Activated CD4-positive, alpha-beta T cell treated with anti-CD3 and anti-CD28 coated beads, Interleukin-2, amount 10 ng/mL, durations not matched to agents 24 days and 14 days (primary cell): ENCODE measurements around the gene ZNF605. TPM values are rescaled to one million over a fixed set of nuclear protein-coding genes. Genes with fewer than 3 reads are reported as not detected.

ENCODE experiments used
- DNase-seq: peaks from one replicate; pipeline ENCODE4 v3.0.0; 2022
- H3K27ac Mint-ChIP-seq: one replicate; pipeline ENCODE4 v1.8.0; 2022; ENCODE audit warnings: mild to moderate bottlenecking, mixed read lengths
- H3K27me3 Mint-ChIP-seq: one replicate; pipeline ENCODE4 v1.8.0; 2022; ENCODE audit warnings: mixed read lengths
- H3K36me3 Mint-ChIP-seq: one replicate; pipeline ENCODE4 v1.8.0; 2022; ENCODE audit warnings: low read depth, mild to moderate bottlenecking, mixed read lengths
- H3K4me1 Mint-ChIP-seq: one replicate; pipeline ENCODE4 v1.8.0; 2021; ENCODE audit warnings: mixed read lengths
- H3K4me3 Mint-ChIP-seq: one replicate; pipeline ENCODE4 v1.8.0; 2022; ENCODE audit warnings: mild to moderate bottlenecking, moderate library complexity, mixed read lengths
- H3K9me3 Mint-ChIP-seq: one replicate; pipeline ENCODE4 v1.8.0; 2021; ENCODE audit warnings: mixed read lengths
- intact Hi-C: fragments of 100-400 bp; cut with micrococcal nuclease; formaldehyde crosslinking; loops from one replicate; pipeline ENCODE4 v1.15.1; 2023
- total RNA-seq: library from RNA; stranded (reverse); gene quantifications from 2 replicates; pipeline ENCODE4 v1.2.3, GENCODE V29; 2022

ZNF605 gene
- total RNA-seq, 1 donor from 2014 or later, result 7.6 TPM

DNA sequence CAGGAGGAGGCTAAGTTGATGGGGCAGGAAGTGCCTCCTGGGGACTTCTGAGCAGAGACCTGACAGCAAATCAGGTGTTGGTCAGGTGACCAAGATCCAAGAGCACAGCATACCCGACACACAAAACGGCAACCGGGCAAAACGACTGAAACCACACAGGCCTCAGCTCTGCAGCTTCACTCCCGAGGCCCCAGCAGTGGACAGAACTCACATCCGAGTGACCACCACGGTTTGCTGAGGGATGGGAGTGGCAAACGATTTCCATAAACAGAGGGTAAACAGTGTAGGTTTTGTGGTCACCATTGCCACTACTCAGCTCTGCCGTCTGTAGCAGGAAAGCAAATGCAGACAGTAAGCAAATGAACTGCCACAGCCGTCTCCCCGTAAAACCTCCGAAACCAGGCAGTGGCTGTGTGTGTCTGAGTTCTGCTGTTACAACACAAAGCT is 83.1 kb downstream of the ZNF605 start:
- Mint-ChIP-seq H3K9me3 (no peaks in the 10 kb centered on the region), H3K27me3 (no peaks in the 10 kb centered on the region), H3K27ac (peak overlapping the region; percentile 62), H3K36me3 (peaks cover 61% of the 10 kb centered on the region), H3K4me3 (peak overlapping the region; percentile 19), H3K4me1 (peaks cover 14% of the 10 kb centered on the region)
- intact Hi-C loops, result no loop called here
- DNase-seq, result peak; percentile 79

DNA sequence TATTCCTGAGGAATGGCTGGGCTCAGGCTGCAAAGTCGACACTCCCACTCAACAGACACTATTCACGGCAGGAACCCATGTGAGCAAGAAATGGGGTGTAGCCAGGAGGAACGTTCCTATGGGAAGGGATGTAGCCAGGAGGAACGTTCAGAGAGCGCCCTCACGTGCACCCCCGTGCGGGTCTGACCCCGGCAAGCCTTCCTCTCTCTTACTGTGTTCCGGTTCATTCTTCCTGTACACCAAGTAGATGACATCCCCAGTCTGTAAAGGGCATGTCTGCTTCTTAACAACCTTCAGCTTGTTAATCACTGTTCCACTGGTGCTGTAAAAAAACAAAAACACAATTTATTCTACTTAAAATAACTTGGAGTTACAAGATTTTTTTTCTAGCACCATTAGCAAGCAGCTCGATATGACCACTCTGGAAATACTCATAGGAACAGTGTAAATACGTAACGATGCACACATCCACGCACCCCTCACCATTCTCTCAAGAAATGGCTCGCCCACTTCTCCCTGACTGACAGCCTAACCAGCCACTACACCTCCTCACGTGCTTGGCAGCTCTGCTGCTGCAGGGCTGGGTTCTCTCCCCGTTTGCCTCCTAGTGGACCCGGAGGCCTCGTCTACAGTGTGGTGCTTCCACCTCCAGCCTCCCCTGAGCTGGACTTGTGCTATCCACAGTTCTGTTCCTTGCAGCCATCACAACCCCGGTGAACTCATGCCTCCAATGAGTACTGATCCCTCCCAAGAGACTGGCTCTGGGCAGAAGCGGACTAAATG is 83.8 kb downstream of the ZNF605 start:
- DNase-seq, result no peak
- intact Hi-C loops, result no loop called here
- Mint-ChIP-seq H3K4me3 (peak overlapping the region; percentile 19), H3K4me1 (peaks cover 20% of the 10 kb centered on the region), H3K9me3 (no peaks in the 10 kb centered on the region), H3K27ac (peak overlapping the region; percentile 62), H3K36me3 (peaks cover 63% of the 10 kb centered on the region), H3K27me3 (no peaks in the 10 kb centered on the region)

DNA sequence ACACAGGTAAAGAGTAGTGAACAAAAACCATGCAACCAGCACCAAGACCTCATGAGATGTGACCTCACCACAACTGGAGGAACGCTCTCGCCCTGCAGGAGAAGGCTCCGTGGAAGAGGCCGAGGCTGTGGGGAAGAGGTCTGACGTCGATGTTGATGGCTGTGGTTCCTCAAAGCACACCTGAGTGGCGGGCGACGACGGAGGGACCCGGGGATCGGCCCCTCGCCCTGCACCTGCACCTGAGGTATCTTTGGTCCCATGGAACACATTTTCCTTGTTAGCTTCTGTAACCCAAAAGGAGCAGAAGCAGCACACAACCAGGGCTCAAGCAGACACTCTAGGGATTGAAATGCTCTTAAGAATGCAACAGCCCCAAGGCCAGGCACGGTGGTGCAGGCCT is 86.6 kb downstream of the ZNF605 start:
- H3K36me3 Mint-ChIP-seq, result peaks cover 61% of the 10 kb centered on the region
- intact Hi-C loops, result no loop called here
- no peaks in the 10 kb centered on the region for H3K27me3 Mint-ChIP-seq

More for the DNA sequence above, 86.6 kb downstream of the ZNF605 start:
- no peak for DNase-seq
- H3K9me3 Mint-ChIP-seq, result no peaks in the 10 kb centered on the region
- H3K4me1 Mint-ChIP-seq, result peaks cover 25% of the 10 kb centered on the region
- no peak overlapping the region for H3K27ac Mint-ChIP-seq
- H3K4me3 Mint-ChIP-seq, result no peak overlapping the region

Other genes starting within 250 kb of the ZNF605 start
- gene PGAM5, start 245.5 kb downstream of the ZNF605 start, total RNA-seq, result 104 and 110 TPM in 2 replicates
- gene ANKLE2, start 194.5 kb downstream of the ZNF605 start, total RNA-seq, result 137 and 155 TPM in 2 replicates
- gene GOLGA3, start 127.4 kb downstream of the ZNF605 start, total RNA-seq, result 67.6 and 68.1 TPM in 2 replicates
- 52.9 and 60.7 TPM in 2 replicates for gene CHFR, start 68.7 kb downstream of the ZNF605 start, total RNA-seq
- gene ZNF26, start 30.1 kb upstream of the ZNF605 start, total RNA-seq, result 18.3 and 20.1 TPM in 2 replicates
- gene ZNF84, start 81.2 kb upstream of the ZNF605 start, total RNA-seq, result 20.1 and 23.1 TPM in 2 replicates
- 12.7 and 14.5 TPM in 2 replicates for gene ZNF140, start 124.6 kb upstream of the ZNF605 start, total RNA-seq
- gene ZNF891, start 174.0 kb upstream of the ZNF605 start, total RNA-seq, result 2.2 and 2.4 TPM in 2 replicates
- gene ZNF10, start 174.3 kb upstream of the ZNF605 start, total RNA-seq, result 3.3 and 4.2 TPM in 2 replicates
- gene ZNF268, start 225.2 kb upstream of the ZNF605 start, total RNA-seq, result 17.2 and 19.4 TPM in 2 replicates